ENCODE measurements around the gene LY6G6F.

DNA sequence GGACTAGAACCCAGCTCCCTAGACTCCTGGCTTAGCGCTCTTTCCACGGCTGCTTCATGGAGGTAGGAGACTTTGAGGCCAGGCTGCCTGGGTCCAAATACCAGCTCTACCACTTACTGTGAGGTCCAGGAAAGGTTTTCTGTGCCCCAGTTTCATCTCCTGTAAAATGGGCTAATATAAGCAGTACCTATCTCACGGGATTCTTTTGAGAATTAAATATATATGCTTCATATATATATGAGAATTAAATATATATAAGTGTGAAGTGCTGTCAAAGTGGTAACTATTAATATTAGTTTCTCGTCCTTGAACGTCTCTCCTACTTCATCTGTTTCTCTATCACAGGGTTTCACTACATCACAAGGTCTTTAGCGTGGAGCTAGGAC is 15.6 kb upstream of the LY6G6F start:
- TF ChIP-seq FIP1L1 (IDR thresholded peaks at IDR 0.05; ENCODE audit: borderline replicate concordance, insufficient read depth, low read depth, low read length): no peak
- no peak for TF ChIP-seq EP300 (IDR thresholded peaks at IDR 0.05; ENCODE audit: low read depth in 2 of 2, low read length in 2 of 2)
- no peak for TF ChIP-seq EP300 (CRISPR knock-in tag; IDR thresholded peaks at IDR 0.05; ENCODE audit: borderline replicate concordance)
- no peak for TF ChIP-seq RELA (CRISPR knock-in tag; IDR thresholded peaks at IDR 0.05)
- TF ChIP-seq POLR2AphosphoS5 (IDR thresholded peaks at IDR 0.05; ENCODE audit: low read depth, low read length): no peak
- TF ChIP-seq, protein P1, sequence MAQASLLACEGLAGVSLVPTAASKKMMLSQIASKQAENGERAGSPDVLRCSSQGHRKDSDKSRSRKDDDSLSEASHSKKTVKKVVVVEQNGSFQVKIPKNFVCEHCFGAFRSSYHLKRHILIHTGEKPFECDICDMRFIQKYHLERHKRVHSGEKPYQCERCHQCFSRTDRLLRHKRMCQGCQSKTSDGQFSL (CRISPR knock-in tag; IDR thresholded peaks at IDR 0.05): no peak
- TF ChIP-seq NFE2L2 (IDR thresholded peaks at IDR 0.05; ENCODE audit: low read length): no peak
- TF ChIP-seq KLF16 (CRISPR knock-in tag; IDR thresholded peaks at IDR 0.05): no peak
- no peak for TF ChIP-seq ZBTB8A (CRISPR knock-in tag; IDR thresholded peaks at IDR 0.05; ENCODE audit: borderline replicate concordance, low read depth)
- TF ChIP-seq, protein P2, sequence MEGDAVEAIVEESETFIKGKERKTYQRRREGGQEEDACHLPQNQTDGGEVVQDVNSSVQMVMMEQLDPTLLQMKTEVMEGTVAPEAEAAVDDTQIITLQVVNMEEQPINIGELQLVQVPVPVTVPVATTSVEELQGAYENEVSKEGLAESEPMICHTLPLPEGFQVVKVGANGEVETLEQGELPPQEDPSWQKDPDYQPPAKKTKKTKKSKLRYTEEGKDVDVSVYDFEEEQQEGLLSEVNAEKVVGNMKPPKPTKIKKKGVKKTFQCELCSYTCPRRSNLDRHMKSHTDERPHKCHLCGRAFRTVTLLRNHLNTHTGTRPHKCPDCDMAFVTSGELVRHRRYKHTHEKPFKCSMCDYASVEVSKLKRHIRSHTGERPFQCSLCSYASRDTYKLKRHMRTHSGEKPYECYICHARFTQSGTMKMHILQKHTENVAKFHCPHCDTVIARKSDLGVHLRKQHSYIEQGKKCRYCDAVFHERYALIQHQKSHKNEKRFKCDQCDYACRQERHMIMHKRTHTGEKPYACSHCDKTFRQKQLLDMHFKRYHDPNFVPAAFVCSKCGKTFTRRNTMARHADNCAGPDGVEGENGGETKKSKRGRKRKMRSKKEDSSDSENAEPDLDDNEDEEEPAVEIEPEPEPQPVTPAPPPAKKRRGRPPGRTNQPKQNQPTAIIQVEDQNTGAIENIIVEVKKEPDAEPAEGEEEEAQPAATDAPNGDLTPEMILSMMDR (CRISPR knock-in tag; IDR thresholded peaks at IDR 0.05): no peak
- no peak for TF ChIP-seq PITX1 (CRISPR knock-in tag; IDR thresholded peaks at IDR 0.05)
- no peak for TF ChIP-seq CBX1 (IDR thresholded peaks at IDR 0.05; ENCODE audit: low read depth)
- no peak for TF ChIP-seq POLR2A (IDR thresholded peaks at IDR 0.05; ENCODE audit: insufficient read depth in 1 of 2, low read depth in 2 of 2, low read length in 2 of 2)
